ACHN (cell line): Measurements from ENCODE around the gene CTNNBL1.

Experiments used
- DNase-seq: peaks from one replicate; pipeline ENCODE4 v3.0.0-alpha.2; 2015
- in situ Hi-C: cut with HindIII; loops from 2 replicates; pipeline ENCODE4 v1.10.0; 2017; ENCODE audit warnings: low sequenced_read_pairs, low pct_ligation_motif_present, low pct_unique_long_range_greater_than_20kb

The CTNNBL1 gene

GRCh38 chr20:37796733-37797132 is 102.9 kb downstream of the CTNNBL1 start:
- DNase-seq = no peak
- in situ Hi-C loops = no loop called here

GRCh38 chr20:37797669-37798175 is 103.9 kb downstream of the CTNNBL1 start:
- no peak for DNase-seq
- in situ Hi-C loops = no loop called here

GRCh38 chr20:37798312-37798711 is 104.5 kb downstream of the CTNNBL1 start:
- in situ Hi-C loops = no loop called here

GRCh38 chr20:37800618-37801017 is 106.8 kb downstream of the CTNNBL1 start:
- DNase-seq = no peak
- in situ Hi-C loops = no loop called here

More at GRCh38 chr20:37798312-37798711, 104.5 kb downstream of the CTNNBL1 start:
- DNase-seq = no peak

GRCh38 chr20:37801921-37802320 is 108.1 kb downstream of the CTNNBL1 start:
- DNase-seq = no peak
- in situ Hi-C loops = no loop called here

GRCh38 chr20:37803438-37804307 is 109.8 kb downstream of the CTNNBL1 start:
- DNase-seq = no peak

GRCh38 chr20:37804584-37805566 is 111.0 kb downstream of the CTNNBL1 start:
- DNase-seq = no peak
- in situ Hi-C loops = no loop called here

More at GRCh38 chr20:37803438-37804307, 109.8 kb downstream of the CTNNBL1 start:
- in situ Hi-C loops = no loop called here

- no peak for DNase-seq
- in situ Hi-C loops = no loop called here
These were observed 113.8 kb downstream of the CTNNBL1 start for GRCh38 chr20:37807471-37808232.

GRCh38 chr20:37808233-37809070 is 114.6 kb downstream of the CTNNBL1 start:
- in situ Hi-C loops = no loop called here
- DNase-seq = no peak

- no peak for DNase-seq
- in situ Hi-C loops = no loop called here
These were observed 116.2 kb downstream of the CTNNBL1 start for GRCh38 chr20:37810027-37810426.

- in situ Hi-C loops = no loop called here
- no peak for DNase-seq
These were observed 122.2 kb downstream of the CTNNBL1 start for GRCh38 chr20:37816003-37816402.

- in situ Hi-C loops = no loop called here
- DNase-seq = no peak
These were observed 122.9 kb downstream of the CTNNBL1 start for GRCh38 chr20:37816726-37817125.

GRCh38 chr20:37821696-37822095 is 127.9 kb downstream of the CTNNBL1 start:
- no peak for DNase-seq
- in situ Hi-C loops = no loop called here

- peak; percentile 41 for DNase-seq
These were observed 128.3 kb downstream of the CTNNBL1 start for GRCh38 chr20:37822141-37822601.

GRCh38 chr20:37823296-37823980 is 129.6 kb downstream of the CTNNBL1 start:
- no peak for DNase-seq

More at GRCh38 chr20:37822141-37822601, 128.3 kb downstream of the CTNNBL1 start:
- in situ Hi-C loops = no loop called here

GRCh38 chr20:37827605-37828004 is 133.8 kb downstream of the CTNNBL1 start:
- in situ Hi-C loops = no loop called here
- DNase-seq = no peak

More at GRCh38 chr20:37823296-37823980, 129.6 kb downstream of the CTNNBL1 start:
- in situ Hi-C loops = no loop called here

GRCh38 chr20:37828684-37829083 is 134.9 kb downstream of the CTNNBL1 start:
- DNase-seq = no peak
- in situ Hi-C loops = no loop called here
